ENCODE data around the gene CASD1. TPM values are rescaled to one million over a fixed set of nuclear protein-coding genes. Genes with fewer than 3 reads are reported as not detected.

Gene CASD1
- total and polyA plus RNA-seq, 2 of the 4 experiments (the other 2 are of a cell fraction): 4.0 to 4.5 TPM

DNA sequence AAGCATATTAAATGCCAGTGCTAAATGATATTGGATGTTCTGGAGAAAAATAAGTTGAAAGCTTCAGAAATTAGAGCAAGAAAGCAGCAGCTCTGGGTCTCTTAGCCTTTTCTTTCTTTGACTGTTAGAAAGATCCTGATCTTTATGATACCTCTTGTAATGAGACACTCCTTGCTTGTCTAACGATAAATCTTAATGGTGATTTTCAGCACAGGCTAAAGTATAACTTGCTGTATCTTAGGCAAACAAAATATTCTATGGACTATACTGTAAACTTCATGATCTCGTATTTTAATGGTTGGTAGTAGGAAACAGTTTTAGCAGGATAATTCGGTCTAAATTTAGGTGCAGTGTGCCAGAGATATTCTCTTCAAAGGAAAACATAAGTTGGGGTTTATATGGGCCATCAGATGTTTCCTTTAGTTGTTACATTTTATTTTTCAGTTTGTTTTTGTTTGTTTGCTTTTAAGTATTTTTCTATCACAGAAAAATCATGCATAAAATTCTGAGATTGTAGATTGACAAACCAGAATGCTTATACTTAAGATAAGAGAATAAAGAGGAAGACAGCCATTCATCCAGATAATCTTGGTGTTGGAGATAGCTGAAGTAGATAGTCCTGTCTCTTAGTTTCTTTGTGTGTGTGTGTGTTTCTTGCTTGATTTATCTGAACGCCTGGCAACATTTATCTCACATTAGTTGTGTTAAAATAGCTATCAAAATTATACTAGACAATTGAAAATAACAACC is 4.7 kb downstream of the CASD1 start (continued):
- TF ChIP-seq MAFK (IDR thresholded peaks at IDR 0.05; ENCODE audit: low read depth, low read length): no peak

- intact Hi-C loops (cut with micrococcal nuclease): loop anchor here (10.0 kb wide), 1 partner anchor 140 kb away; the partner anchor contains the start of gene SGCE
- no peak overlapping the region for H2BK120ac ChIP-seq (ENCODE audit: low read depth, low read length)
- ATAC-seq (ENCODE audit: low read depth) (no peak), DNase-seq (no peak)
- no peak overlapping the region for H2BK15ac ChIP-seq (ENCODE audit: low read depth, low read length)
- no peak overlapping the region for H3K9ac ChIP-seq (ENCODE audit: low read depth, low read length)
- TF ChIP-seq, protein P1, sequence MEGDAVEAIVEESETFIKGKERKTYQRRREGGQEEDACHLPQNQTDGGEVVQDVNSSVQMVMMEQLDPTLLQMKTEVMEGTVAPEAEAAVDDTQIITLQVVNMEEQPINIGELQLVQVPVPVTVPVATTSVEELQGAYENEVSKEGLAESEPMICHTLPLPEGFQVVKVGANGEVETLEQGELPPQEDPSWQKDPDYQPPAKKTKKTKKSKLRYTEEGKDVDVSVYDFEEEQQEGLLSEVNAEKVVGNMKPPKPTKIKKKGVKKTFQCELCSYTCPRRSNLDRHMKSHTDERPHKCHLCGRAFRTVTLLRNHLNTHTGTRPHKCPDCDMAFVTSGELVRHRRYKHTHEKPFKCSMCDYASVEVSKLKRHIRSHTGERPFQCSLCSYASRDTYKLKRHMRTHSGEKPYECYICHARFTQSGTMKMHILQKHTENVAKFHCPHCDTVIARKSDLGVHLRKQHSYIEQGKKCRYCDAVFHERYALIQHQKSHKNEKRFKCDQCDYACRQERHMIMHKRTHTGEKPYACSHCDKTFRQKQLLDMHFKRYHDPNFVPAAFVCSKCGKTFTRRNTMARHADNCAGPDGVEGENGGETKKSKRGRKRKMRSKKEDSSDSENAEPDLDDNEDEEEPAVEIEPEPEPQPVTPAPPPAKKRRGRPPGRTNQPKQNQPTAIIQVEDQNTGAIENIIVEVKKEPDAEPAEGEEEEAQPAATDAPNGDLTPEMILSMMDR (conservative IDR thresholded peaks at IDR 0.05; ENCODE audit: low read depth, low read length): no peak
- TF ChIP-seq MAFK (IDR thresholded peaks at IDR 0.05; ENCODE audit: low read depth, low read length): peak; percentile 62; the same call in 1 of the 2 replicates
- dilution Hi-C loops (cut with HindIII; ENCODE audit: low sequenced_read_pairs, unreplicated experiment): no loop called here
- H3K4me1 ChIP-seq (ENCODE audit: control insufficient read depth, insufficient read depth, low read length): peaks cover 2% of the 10 kb centered on the region; the same call in 1 of the 2 replicates
- no peak overlapping the region for H4K5ac ChIP-seq (ENCODE audit: low read depth, low read length)
- no peak overlapping the region for H4K91ac ChIP-seq (ENCODE audit: insufficient read depth, low read depth, low read length)
- no peak overlapping the region for H2BK5ac ChIP-seq (ENCODE audit: low read depth, low read length, poor library complexity, severe bottlenecking)
- no peak overlapping the region for H3K27ac ChIP-seq (ENCODE audit: insufficient read depth, low read length)
- H3K36me3 ChIP-seq (ENCODE audit: control insufficient read depth, insufficient read depth, low read length): no peaks in the 10 kb centered on the region
- no peak overlapping the region for H3K56ac ChIP-seq (ENCODE audit: extremely low read depth, insufficient read depth, low read length)
- no peaks in the 10 kb centered on the region for H4K20me1 ChIP-seq (ENCODE audit: insufficient read depth, low read length)
- no TSS peak for BruUV-seq (replicated peaks)
- no peak overlapping the region for H2BK20ac ChIP-seq (ENCODE audit: low read depth, low read length)
- CTCF ChIA-PET: interaction anchor here (0.6 kb wide), 1 partner anchor 1176 kb away, joined by 4 read pairs; no protein-coding TSS in a partner anchor
- no peak overlapping the region for H3K4me3 ChIP-seq (ENCODE audit: insufficient read depth, low read depth, low read length)
- H3K9me3 ChIP-seq (ENCODE audit: control insufficient read depth, insufficient read depth, low read length): no peaks in the 10 kb centered on the region
- no peaks in the 10 kb centered on the region for H3K27me3 ChIP-seq (ENCODE audit: control insufficient read depth, insufficient read depth, low read length)
- H3K23ac ChIP-seq (ENCODE audit: low read depth, low read length): no peak overlapping the region
- no peak overlapping the region for H4K8ac ChIP-seq (ENCODE audit: low read depth in 2 of 2, low read length in 2 of 2)
- no peak overlapping the region for H3K4me2 ChIP-seq (ENCODE audit: low read depth, low read length)
- no peak overlapping the region for H3K18ac ChIP-seq (ENCODE audit: low read depth, low read length)
- H3K4ac ChIP-seq (ENCODE audit: low read depth, low read length): no peak overlapping the region
- no peak overlapping the region for H2AK9ac ChIP-seq (replicated peaks; ENCODE audit: low read depth, low read length, poor library complexity)
- H3K14ac ChIP-seq (replicated peaks; ENCODE audit: low read depth, low read length): no peak overlapping the region
- POLR2A ChIA-PET (ENCODE audit: unreplicated experiment): no interaction called here
- H3K9me1 ChIP-seq (ENCODE audit: insufficient read depth, low read length): no peaks in the 10 kb centered on the region
- in situ Hi-C loops (cut with MboI; ENCODE audit: low sequenced_read_pairs): no loop called here
- no peak overlapping the region for H2AK5ac ChIP-seq (ENCODE audit: low read depth, low read length)
- H2AFZ ChIP-seq (replicated peaks; ENCODE audit: low read length, poor library complexity): no peak overlapping the region
- H3K79me1 ChIP-seq (ENCODE audit: low read depth in 1 of 2, low read length in 2 of 2): peaks cover 10 to 23% of the 10 kb centered on the region in 2 experiments; a peak in 3 of 4 replicates
Observed at GRCh38 chr7:94514917-94515316, 5.3 kb downstream of the CASD1 start.
